NCI-H1417 (cell line): Measurements from ENCODE around the gene FH.

ENCODE experiments used
- DNase-seq, 3 experiments: peaks; one replicate each; lab custom pipeline; 2025; lab: John Stamatoyannopoulos, UW

Gene FH

GRCh38 chr1:241459186-241459802, 60.3 kb downstream of the FH start:
- DNase-seq, result no peak

- no peak for DNase-seq
Observed at GRCh38 chr1:241457421-241457820, 62.1 kb downstream of the FH start.

GRCh38 chr1:241456743-241457142, 62.8 kb downstream of the FH start:
- DNase-seq, result no peak

DNA sequence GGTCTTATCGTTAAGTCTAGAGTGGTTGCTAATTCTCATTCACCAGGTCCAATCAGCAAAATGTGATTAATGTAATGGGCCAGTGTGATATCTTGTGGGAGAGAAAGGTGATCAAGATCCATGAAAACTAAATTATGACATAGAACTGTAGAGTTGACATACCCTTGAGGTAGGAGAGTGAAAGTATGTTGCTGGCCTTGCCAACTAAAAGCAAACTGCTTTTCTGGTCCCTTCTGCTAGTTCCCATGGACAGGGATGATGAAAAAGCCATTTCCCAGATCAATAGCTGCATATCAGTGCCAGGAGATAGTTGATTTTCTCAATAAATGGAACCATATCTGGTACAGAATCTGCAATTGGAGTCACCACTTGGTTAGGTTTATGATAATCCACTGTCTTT, 65.8 kb downstream of the FH start:
- no peak for DNase-seq

DNA sequence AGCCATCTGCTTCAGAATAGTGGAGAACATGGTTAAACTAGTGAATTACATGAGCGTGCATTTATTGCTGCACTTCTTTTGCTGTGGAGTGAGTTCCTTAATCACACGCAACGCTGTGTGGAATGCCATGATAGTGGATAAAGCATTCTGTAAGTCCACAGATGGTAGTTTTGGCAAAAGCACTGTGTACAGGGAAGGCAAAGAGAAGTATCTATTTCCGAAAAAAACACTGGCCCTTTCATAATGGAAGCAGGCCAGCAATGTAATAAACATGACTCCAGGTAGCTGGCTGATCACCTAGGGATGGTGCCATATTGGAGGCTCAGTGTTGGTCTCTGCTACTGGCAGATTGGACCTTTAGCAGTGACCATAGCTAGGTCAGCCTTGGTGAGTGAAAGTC, 67.6 kb downstream of the FH start:
- no peak for DNase-seq
